ENCODE results near the gene LEF1.

Gene LEF1

DNA sequence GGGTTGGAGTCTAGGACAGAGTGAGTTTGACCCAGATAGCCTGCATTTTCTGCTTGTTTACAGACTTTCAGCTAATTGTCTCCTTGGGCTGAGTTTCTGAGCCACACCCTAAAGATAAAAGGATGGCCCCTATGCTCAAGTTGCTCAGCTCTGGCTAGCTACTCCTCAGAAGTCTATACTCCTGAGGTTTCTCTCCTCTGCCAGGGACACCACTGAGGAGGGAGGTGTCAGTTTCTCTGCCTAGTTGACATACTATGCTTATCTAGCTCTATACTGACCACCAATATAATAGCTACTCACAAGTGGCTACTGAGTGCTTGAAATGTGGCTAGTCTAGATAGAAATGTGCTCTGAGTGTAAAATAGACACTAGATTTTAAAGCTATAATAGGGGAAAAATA, 155.4 kb downstream of the LEF1 start:
- TF ChIP-seq TCF12 (IDR thresholded peaks at IDR 0.05; ENCODE audit: low read depth), result no peak
- TF ChIP-seq TAF1 (IDR thresholded peaks at IDR 0.05; ENCODE audit: low read depth), result no peak
- no peak for TF ChIP-seq CEBPB (IDR thresholded peaks at IDR 0.05)
- no peak for TF ChIP-seq CREB1 (IDR thresholded peaks at IDR 0.05; ENCODE audit: low read depth)
- no peak for TF ChIP-seq YY1 (IDR thresholded peaks at IDR 0.05; ENCODE audit: low read depth)
- TF ChIP-seq, protein P1, sequence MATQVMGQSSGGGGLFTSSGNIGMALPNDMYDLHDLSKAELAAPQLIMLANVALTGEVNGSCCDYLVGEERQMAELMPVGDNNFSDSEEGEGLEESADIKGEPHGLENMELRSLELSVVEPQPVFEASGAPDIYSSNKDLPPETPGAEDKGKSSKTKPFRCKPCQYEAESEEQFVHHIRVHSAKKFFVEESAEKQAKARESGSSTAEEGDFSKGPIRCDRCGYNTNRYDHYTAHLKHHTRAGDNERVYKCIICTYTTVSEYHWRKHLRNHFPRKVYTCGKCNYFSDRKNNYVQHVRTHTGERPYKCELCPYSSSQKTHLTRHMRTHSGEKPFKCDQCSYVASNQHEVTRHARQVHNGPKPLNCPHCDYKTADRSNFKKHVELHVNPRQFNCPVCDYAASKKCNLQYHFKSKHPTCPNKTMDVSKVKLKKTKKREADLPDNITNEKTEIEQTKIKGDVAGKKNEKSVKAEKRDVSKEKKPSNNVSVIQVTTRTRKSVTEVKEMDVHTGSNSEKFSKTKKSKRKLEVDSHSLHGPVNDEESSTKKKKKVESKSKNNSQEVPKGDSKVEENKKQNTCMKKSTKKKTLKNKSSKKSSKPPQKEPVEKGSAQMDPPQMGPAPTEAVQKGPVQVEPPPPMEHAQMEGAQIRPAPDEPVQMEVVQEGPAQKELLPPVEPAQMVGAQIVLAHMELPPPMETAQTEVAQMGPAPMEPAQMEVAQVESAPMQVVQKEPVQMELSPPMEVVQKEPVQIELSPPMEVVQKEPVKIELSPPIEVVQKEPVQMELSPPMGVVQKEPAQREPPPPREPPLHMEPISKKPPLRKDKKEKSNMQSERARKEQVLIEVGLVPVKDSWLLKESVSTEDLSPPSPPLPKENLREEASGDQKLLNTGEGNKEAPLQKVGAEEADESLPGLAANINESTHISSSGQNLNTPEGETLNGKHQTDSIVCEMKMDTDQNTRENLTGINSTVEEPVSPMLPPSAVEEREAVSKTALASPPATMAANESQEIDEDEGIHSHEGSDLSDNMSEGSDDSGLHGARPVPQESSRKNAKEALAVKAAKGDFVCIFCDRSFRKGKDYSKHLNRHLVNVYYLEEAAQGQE (IDR thresholded peaks at IDR 0.05; ENCODE audit: low read depth), result no peak
- TF ChIP-seq RAD21 (IDR thresholded peaks at IDR 0.05; ENCODE audit: low read depth), result no peak
- TF ChIP-seq NFIC (IDR thresholded peaks at IDR 0.05), result no peak
- no peak for TF ChIP-seq FOXM1 (IDR thresholded peaks at IDR 0.05; ENCODE audit: borderline replicate concordance, low read depth)
- TF ChIP-seq ZBTB7A (IDR thresholded peaks at IDR 0.05; ENCODE audit: low read depth), result no peak
- TF ChIP-seq, protein P2, sequence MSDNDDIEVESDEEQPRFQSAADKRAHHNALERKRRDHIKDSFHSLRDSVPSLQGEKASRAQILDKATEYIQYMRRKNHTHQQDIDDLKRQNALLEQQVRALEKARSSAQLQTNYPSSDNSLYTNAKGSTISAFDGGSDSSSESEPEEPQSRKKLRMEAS (IDR thresholded peaks at IDR 0.05), result no peak
- no peak for TF ChIP-seq EP300 (IDR thresholded peaks at IDR 0.05; ENCODE audit: borderline replicate concordance)
- TF ChIP-seq, protein P3, sequence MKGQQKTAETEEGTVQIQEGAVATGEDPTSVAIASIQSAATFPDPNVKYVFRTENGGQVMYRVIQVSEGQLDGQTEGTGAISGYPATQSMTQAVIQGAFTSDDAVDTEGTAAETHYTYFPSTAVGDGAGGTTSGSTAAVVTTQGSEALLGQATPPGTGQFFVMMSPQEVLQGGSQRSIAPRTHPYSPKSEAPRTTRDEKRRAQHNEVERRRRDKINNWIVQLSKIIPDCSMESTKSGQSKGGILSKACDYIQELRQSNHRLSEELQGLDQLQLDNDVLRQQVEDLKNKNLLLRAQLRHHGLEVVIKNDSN (IDR thresholded peaks at IDR 0.05), result no peak
- no peak for TF ChIP-seq EGR1 (IDR thresholded peaks at IDR 0.05)

DNA sequence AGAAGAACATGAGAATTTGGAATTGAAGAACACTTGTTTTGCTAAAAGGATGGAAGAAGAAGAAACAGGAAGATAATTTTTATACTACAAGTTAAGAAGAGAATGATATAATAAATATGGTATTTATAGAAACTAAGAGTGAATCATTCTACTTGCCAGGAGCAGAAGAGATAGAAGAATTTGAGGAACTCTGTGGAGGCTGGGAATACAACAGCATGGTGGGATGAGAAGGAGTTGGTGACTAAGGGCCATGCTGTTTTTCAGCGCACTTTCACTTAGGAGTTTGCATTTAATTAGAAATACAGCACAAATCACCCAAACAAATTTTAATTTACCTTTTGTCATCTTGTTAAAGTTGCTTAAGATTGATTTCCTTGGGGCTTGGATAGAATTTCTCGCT, 158.6 kb downstream of the LEF1 start:
- TF ChIP-seq CEBPB (IDR thresholded peaks at IDR 0.05) (no peak), CREB1 (IDR thresholded peaks at IDR 0.05; ENCODE audit: low read depth) (no peak), RAD21 (IDR thresholded peaks at IDR 0.05; ENCODE audit: low read depth) (no peak), TCF12 (IDR thresholded peaks at IDR 0.05; ENCODE audit: low read depth) (no peak), NFIC (IDR thresholded peaks at IDR 0.05) (no peak), TEAD4 (IDR thresholded peaks at IDR 0.05) (no peak), EGR1 (IDR thresholded peaks at IDR 0.05) (no peak), FOXM1 (IDR thresholded peaks at IDR 0.05; ENCODE audit: borderline replicate concordance, low read depth) (no peak), TAF1 (IDR thresholded peaks at IDR 0.05; ENCODE audit: low read depth) (no peak), ZBTB7A (IDR thresholded peaks at IDR 0.05; ENCODE audit: low read depth) (no peak), EP300 (IDR thresholded peaks at IDR 0.05; ENCODE audit: borderline replicate concordance) (no peak), YY1 (IDR thresholded peaks at IDR 0.05; ENCODE audit: low read depth) (no peak)
- TF ChIP-seq, protein P3 (IDR thresholded peaks at IDR 0.05), result no peak
- TF ChIP-seq, protein P2 (IDR thresholded peaks at IDR 0.05), result no peak
- TF ChIP-seq, protein P1 (IDR thresholded peaks at IDR 0.05; ENCODE audit: low read depth), result no peak

DNA sequence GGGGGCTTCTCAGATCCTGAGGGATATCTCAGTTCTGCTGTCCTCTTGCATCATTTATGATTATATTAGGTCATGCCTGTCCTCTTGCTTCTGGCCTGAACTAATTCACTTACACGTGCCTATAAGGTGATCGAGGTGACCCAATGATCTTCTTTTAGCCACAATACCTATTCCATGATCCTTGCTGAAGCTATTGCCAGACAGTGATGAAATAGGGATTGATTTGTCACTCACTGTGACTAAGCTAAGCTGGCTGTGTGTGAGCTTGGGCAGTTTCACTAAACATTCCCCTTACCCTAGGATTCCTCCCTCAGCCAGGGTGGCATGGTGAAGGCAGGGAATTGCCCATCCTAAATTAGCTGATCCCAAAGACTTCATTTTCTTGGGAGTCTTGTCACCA, 160.0 kb downstream of the LEF1 start:
- TF ChIP-seq TEAD4 (IDR thresholded peaks at IDR 0.05) (no peak), CREB1 (IDR thresholded peaks at IDR 0.05; ENCODE audit: low read depth) (no peak), ZBTB7A (IDR thresholded peaks at IDR 0.05; ENCODE audit: low read depth) (no peak)

DNA sequence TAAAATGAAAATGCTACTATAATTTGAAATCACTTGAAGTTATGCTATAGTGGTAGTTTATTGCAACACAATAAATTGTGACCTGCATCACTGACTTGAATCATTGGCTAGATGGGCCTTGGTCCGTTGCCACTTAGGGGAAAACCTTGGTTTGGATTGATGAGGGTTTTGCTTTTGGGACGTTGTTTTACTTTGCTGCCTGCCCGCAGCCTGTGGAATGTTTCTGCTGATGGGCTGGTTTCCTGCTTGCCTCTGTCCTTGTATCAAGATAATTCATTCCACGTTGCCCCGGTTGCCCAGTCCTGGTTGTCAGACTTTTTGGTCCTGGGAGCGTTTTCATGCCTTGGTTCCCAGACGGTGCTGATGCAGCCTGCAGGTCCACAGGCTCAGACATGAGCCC, 160.7 kb downstream of the LEF1 start:
- no peak for TF ChIP-seq TAF1 (IDR thresholded peaks at IDR 0.05; ENCODE audit: low read depth)
- no peak for TF ChIP-seq EGR1 (IDR thresholded peaks at IDR 0.05)
- no peak for TF ChIP-seq TCF12 (IDR thresholded peaks at IDR 0.05; ENCODE audit: low read depth)
- TF ChIP-seq, protein P2 (IDR thresholded peaks at IDR 0.05), result no peak
- TF ChIP-seq NFIC (IDR thresholded peaks at IDR 0.05), result no peak
- no peak for TF ChIP-seq RAD21 (IDR thresholded peaks at IDR 0.05; ENCODE audit: low read depth)
- no peak for TF ChIP-seq TEAD4 (IDR thresholded peaks at IDR 0.05)

DNA sequence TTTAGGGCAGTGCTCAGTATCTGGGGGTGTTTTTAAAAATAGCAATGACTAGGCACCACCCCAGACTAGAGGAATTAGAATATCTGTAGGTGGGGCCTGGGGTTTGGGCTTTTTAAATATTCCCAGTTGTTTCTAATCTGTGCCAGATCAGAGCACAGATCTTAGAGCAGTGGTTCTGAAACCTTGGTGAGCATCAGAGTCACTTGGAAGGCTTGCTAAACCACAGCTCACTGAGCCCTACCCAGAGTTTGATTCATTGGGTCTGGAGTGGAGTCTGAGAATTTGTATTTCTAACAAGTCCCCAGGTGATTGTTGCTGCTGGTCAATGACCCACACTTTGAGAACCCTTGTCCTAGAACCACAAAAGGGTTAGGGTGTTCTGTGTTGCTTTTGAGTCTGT, 162.4 kb downstream of the LEF1 start:
- no peak for TF ChIP-seq CREB1 (IDR thresholded peaks at IDR 0.05; ENCODE audit: low read depth)
- no peak for TF ChIP-seq FOXM1 (IDR thresholded peaks at IDR 0.05; ENCODE audit: borderline replicate concordance, low read depth)
- no peak for TF ChIP-seq CEBPB (IDR thresholded peaks at IDR 0.05)
- no peak for TF ChIP-seq EGR1 (IDR thresholded peaks at IDR 0.05)
- TF ChIP-seq TAF1 (IDR thresholded peaks at IDR 0.05; ENCODE audit: low read depth), result no peak
- no peak for TF ChIP-seq YY1 (IDR thresholded peaks at IDR 0.05; ENCODE audit: low read depth)
- TF ChIP-seq, protein P1 (IDR thresholded peaks at IDR 0.05; ENCODE audit: low read depth), result no peak
- TF ChIP-seq, protein P2 (IDR thresholded peaks at IDR 0.05), result no peak
- TF ChIP-seq RAD21 (IDR thresholded peaks at IDR 0.05; ENCODE audit: low read depth), result no peak
- no peak for TF ChIP-seq ZBTB7A (IDR thresholded peaks at IDR 0.05; ENCODE audit: low read depth)
- TF ChIP-seq NFIC (IDR thresholded peaks at IDR 0.05), result no peak
- no peak for TF ChIP-seq TEAD4 (IDR thresholded peaks at IDR 0.05)
- no peak for TF ChIP-seq EP300 (IDR thresholded peaks at IDR 0.05; ENCODE audit: borderline replicate concordance)
- TF ChIP-seq TCF12 (IDR thresholded peaks at IDR 0.05; ENCODE audit: low read depth), result no peak
- TF ChIP-seq, protein P3 (IDR thresholded peaks at IDR 0.05), result no peak
